GM23248 (cell line): ENCODE data around the gene GGT7.

Experiments
- EZH2 ChIP-seq: fragments of 200-600 bp; sonication (generic); IDR thresholded peaks from 2 replicates; pipeline ENCODE4 v1.6.1; 2018; ENCODE audit warnings: antibody characterized with exemption, mild to moderate bottlenecking; ENCODE audit not compliant: insufficient read depth, poor library complexity, severe bottlenecking
- EZH2phosphoT487 ChIP-seq: fragments of 200-600 bp; sonication (generic); IDR thresholded peaks from 2 replicates; pipeline ENCODE4 v1.6.1; 2018; ENCODE audit warnings: antibody characterized with exemption, moderate library complexity, mild to moderate bottlenecking, low read depth; ENCODE audit not compliant: insufficient read depth

GRCh38 chr20:34798871-34799270 is 73.8 kb downstream of the GGT7 start:
- no peak for TF ChIP-seq EZH2
- no peak for TF ChIP-seq EZH2phosphoT487
